HEK293 (cell line): Measurements from ENCODE around the gene JUND.
A peak's percentile ranks its signal among the peaks of the same experiment; 100 is the strongest.

Experiments
- CTCF ChIA-PET: fragments of 350-600 bp; formaldehyde crosslinking; extraction: SDS; loops from one replicate; lab custom pipeline; 2021; ENCODE audit warnings: antibody characterized with exemption; lab: Yijun Ruan, JAX
- POLR2A ChIA-PET: fragments of 300-600 bp; formaldehyde crosslinking; extraction: SDS; loops from one replicate; lab custom pipeline; 2020; ENCODE audit warnings: antibody characterized with exemption, inconsistent platforms; lab: Yijun Ruan, JAX
- H3K27ac ChIP-seq: fragments of 200-500 bp; sonication (Bioruptor generic); 2 replicates; pipeline ENCODE4 v1.5.1; 2014; ENCODE audit warnings: low read depth, low read length, control low read depth, inconsistent platforms; ENCODE audit errors: extremely low read depth
- H3K36me3 ChIP-seq, 2 experiments: fragments of 200-500 bp in 1 of 2; sonication (Bioruptor generic) in 1 of 2; 1 replicate in 1 of 2; 2 replicates in 1 of 2; pipeline ENCODE4 v1.5.1; 2014 to 2017; ENCODE audit warnings: inconsistent platforms in 2 of 2, low read length in 2 of 2; ENCODE audit not compliant: control insufficient read depth in 2 of 2, insufficient read depth in 1 of 2
- H3K4me1 ChIP-seq: fragments of 200-500 bp; sonication (Bioruptor generic); 2 replicates; pipeline ENCODE4 v1.5.1; 2014; ENCODE audit warnings: mild to moderate bottlenecking, low read length, inconsistent platforms; ENCODE audit not compliant: control insufficient read depth, insufficient read depth
- H3K4me3 ChIP-seq: 2 replicates; pipeline ENCODE4 v1.5.1; 2011; ENCODE audit warnings: low read depth, mild to moderate bottlenecking, control low read depth, low read length, moderate library complexity
- H3K9me3 ChIP-seq: fragments of 200-500 bp; sonication (Bioruptor generic); 2 replicates; pipeline ENCODE4 v1.5.1; 2014; ENCODE audit warnings: low read depth, low read length, inconsistent platforms; ENCODE audit not compliant: control insufficient read depth, insufficient read depth
- FEZF1 ChIP-seq: fragments of 450-650 bp; formaldehyde crosslinking; IDR thresholded peaks from 2 replicates; pipeline ENCODE4 v1.5.1; 2016; ENCODE audit warnings: missing biosample characterization, missing genetic modification characterization
- GLI4 ChIP-seq: fragments of 450-650 bp; formaldehyde crosslinking; IDR thresholded peaks from 2 replicates; pipeline ENCODE4 v1.5.1; 2016; ENCODE audit warnings: missing biosample characterization, missing genetic modification characterization
- KLF10 ChIP-seq: fragments of 450-650 bp; IDR thresholded peaks from 2 replicates; pipeline ENCODE4 v1.5.1; 2018; ENCODE audit warnings: missing biosample characterization, mild to moderate bottlenecking, missing genetic modification characterization
- MYNN ChIP-seq: fragments of 450-650 bp; formaldehyde crosslinking; IDR thresholded peaks from 2 replicates; pipeline ENCODE4 v1.5.1; 2016; ENCODE audit warnings: missing biosample characterization, missing genetic modification characterization, borderline replicate concordance
- SP7 ChIP-seq: fragments of 450-650 bp; formaldehyde crosslinking; IDR thresholded peaks from 2 replicates; pipeline ENCODE4 v1.5.1; 2016; ENCODE audit warnings: missing biosample characterization, missing genetic modification characterization
- TRIM28 ChIP-seq: IDR thresholded peaks from 2 replicates; pipeline ENCODE4 v1.6.1; 2011; ENCODE audit warnings: low read length, control low read depth, borderline replicate concordance
- WT1 ChIP-seq: fragments of 450-650 bp; formaldehyde crosslinking; IDR thresholded peaks from 2 replicates; pipeline ENCODE4 v1.5.1; 2016; ENCODE audit warnings: missing biosample characterization, missing genetic modification characterization
- ZFP37 ChIP-seq: fragments of 450-650 bp; formaldehyde crosslinking; IDR thresholded peaks from 2 replicates; pipeline ENCODE4 v1.5.1; 2016; ENCODE audit warnings: missing biosample characterization, missing genetic modification characterization
- ZNF146 ChIP-seq: fragments of 450-650 bp; formaldehyde crosslinking; IDR thresholded peaks from 2 replicates; pipeline ENCODE4 v1.5.1; 2016; ENCODE audit warnings: missing biosample characterization, missing genetic modification characterization
- ZNF350 ChIP-seq: fragments of 450-650 bp; formaldehyde crosslinking; IDR thresholded peaks from 2 replicates; pipeline ENCODE4 v1.5.0; 2017; ENCODE audit warnings: missing biosample characterization, mild to moderate bottlenecking, missing genetic modification characterization
- ZNF391 ChIP-seq: fragments of 450-650 bp; formaldehyde crosslinking; IDR thresholded peaks from 2 replicates; pipeline ENCODE4 v1.5.1; 2016; ENCODE audit warnings: low read depth, missing biosample characterization, missing genetic modification characterization, borderline replicate concordance
- ZNF510 ChIP-seq: fragments of 450-650 bp; formaldehyde crosslinking; IDR thresholded peaks from 2 replicates; pipeline ENCODE4 v1.5.1; 2018; ENCODE audit warnings: mild to moderate bottlenecking, missing genetic modification characterization, missing biosample characterization; ENCODE audit not compliant: insufficient replicate concordance
- ZNF610 ChIP-seq: fragments of 450-650 bp; formaldehyde crosslinking; IDR thresholded peaks from 2 replicates; pipeline ENCODE4 v1.5.1; 2016; ENCODE audit warnings: missing biosample characterization, missing genetic modification characterization, borderline replicate concordance
- ZNF76 ChIP-seq: fragments of 450-650 bp; formaldehyde crosslinking; IDR thresholded peaks from 2 replicates; pipeline ENCODE4; 2016; ENCODE audit warnings: low read depth, missing biosample characterization, missing genetic modification characterization, borderline replicate concordance
- ZNF792 ChIP-seq: fragments of 450-650 bp; formaldehyde crosslinking; IDR thresholded peaks from 2 replicates; pipeline ENCODE4 v1.5.1; 2016; ENCODE audit warnings: missing biosample characterization, missing genetic modification characterization
- ZSCAN30 ChIP-seq: fragments of 450-650 bp; IDR thresholded peaks from 2 replicates; pipeline ENCODE4 v1.5.1; 2018; ENCODE audit warnings: missing biosample characterization, mild to moderate bottlenecking, missing genetic modification characterization, moderate library complexity
- TF ChIP-seq, protein P1 (sequence below): fragments of 450-650 bp; formaldehyde crosslinking; IDR thresholded peaks from 2 replicates; pipeline ENCODE4 v1.5.1; 2016; ENCODE audit warnings: missing biosample characterization, missing genetic modification characterization, borderline replicate concordance
- TF ChIP-seq, protein P2 (sequence below): fragments of 450-650 bp; IDR thresholded peaks from 2 replicates; pipeline ENCODE4 v1.5.1; 2018; ENCODE audit warnings: missing biosample characterization, mild to moderate bottlenecking, missing genetic modification characterization
- TF ChIP-seq, protein P3 (sequence below): fragments of 450-650 bp; formaldehyde crosslinking; IDR thresholded peaks from 2 replicates; pipeline ENCODE4 v1.5.1; 2017; ENCODE audit warnings: missing biosample characterization, missing genetic modification characterization
- TF ChIP-seq, protein P4 (sequence below): fragments of 450-650 bp; formaldehyde crosslinking; optimal IDR thresholded peaks from 2 replicates; pipeline ENCODE3; 2016; ENCODE audit warnings: missing biosample characterization, mild to moderate bottlenecking, missing genetic modification characterization
- TF ChIP-seq, protein P5 (sequence below): fragments of 450-650 bp; formaldehyde crosslinking; IDR thresholded peaks from 2 replicates; pipeline ENCODE4 v1.5.1; 2016; ENCODE audit warnings: missing biosample characterization, missing genetic modification characterization

JUND gene

DNA sequence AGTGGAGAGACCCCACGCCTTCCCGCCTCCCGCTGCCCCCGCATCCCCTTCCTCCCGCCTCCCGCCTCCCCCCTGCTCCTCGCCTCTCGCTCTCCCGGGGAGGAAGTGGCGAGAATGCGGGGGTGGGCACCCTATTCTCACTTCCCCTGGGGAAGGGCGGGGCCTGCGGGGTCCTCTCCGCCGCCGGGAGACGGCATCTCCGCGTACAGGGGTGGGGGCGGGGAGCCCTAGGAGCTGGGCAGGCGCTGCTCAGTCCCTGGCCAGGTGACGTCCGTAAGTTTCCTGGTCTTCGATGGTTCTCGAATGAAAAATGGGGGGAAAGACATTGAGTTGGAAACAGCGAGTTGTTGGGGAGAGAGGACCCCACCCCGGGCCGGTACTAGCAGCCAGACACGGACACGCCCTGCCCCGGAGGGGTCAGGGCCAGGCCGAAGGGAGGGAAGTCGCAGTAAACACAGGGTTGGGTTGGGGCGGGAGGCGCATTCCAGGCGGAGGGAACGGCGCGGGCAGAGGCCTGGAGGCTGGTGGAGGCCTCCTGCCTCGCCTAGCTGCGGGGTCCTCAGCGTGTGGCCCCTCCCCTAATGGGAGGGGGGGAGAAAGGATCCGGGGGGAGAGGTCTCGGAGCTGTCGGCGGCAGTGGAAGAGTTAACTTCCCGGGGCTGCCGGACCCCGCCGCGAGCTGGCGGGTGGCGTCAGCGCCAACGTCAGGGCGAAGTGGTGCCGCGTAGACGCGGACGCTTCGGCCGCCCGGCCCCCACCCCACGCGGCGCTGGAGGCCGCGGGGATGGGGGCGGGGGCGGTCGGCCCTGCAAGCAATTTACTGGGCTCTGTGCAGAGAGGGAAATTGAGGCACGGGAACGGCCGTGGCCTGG is 10.4 kb upstream of the JUND start (continued):
- peak; percentile 17; the same call in 1 of the 2 replicates for TF ChIP-seq ZNF146
- peak; percentile 53; the same call in 1 of the 2 replicates for TF ChIP-seq ZNF391 (tag by site-specific recombination)
- no peak for TF ChIP-seq ZNF510 (tag by site-specific recombination)
- TF ChIP-seq MYNN (tag by site-specific recombination): no peak
- TF ChIP-seq, protein P1, sequence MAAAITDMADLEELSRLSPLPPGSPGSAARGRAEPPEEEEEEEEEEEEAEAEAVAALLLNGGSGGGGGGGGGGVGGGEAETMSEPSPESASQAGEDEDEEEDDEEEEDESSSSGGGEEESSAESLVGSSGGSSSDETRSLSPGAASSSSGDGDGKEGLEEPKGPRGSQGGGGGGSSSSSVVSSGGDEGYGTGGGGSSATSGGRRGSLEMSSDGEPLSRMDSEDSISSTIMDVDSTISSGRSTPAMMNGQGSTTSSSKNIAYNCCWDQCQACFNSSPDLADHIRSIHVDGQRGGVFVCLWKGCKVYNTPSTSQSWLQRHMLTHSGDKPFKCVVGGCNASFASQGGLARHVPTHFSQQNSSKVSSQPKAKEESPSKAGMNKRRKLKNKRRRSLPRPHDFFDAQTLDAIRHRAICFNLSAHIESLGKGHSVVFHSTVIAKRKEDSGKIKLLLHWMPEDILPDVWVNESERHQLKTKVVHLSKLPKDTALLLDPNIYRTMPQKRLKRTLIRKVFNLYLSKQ (tag by site-specific recombination): no peak
- TF ChIP-seq ZNF76 (tag by site-specific recombination): no peak; the same call in none of the 2 replicates
- TF ChIP-seq, protein P2, sequence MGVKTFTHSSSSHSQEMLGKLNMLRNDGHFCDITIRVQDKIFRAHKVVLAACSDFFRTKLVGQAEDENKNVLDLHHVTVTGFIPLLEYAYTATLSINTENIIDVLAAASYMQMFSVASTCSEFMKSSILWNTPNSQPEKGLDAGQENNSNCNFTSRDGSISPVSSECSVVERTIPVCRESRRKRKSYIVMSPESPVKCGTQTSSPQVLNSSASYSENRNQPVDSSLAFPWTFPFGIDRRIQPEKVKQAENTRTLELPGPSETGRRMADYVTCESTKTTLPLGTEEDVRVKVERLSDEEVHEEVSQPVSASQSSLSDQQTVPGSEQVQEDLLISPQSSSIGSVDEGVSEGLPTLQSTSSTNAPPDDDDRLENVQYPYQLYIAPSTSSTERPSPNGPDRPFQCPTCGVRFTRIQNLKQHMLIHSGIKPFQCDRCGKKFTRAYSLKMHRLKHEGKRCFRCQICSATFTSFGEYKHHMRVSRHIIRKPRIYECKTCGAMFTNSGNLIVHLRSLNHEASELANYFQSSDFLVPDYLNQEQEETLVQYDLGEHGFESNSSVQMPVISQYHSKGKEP (tag by site-specific recombination): no peak; the same call in 1 of the 2 replicates
- TF ChIP-seq, protein P3, sequence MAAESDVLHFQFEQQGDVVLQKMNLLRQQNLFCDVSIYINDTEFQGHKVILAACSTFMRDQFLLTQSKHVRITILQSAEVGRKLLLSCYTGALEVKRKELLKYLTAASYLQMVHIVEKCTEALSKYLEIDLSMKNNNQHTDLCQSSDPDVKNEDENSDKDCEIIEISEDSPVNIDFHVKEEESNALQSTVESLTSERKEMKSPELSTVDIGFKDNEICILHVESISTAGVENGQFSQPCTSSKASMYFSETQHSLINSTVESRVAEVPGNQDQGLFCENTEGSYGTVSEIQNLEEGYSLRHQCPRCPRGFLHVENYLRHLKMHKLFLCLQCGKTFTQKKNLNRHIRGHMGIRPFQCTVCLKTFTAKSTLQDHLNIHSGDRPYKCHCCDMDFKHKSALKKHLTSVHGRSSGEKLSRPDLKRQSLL (tag by site-specific recombination): peak; percentile 75
- 0 out of 2 replicates have a peak, but pooled peaks have one; percentile 20 for TF ChIP-seq GLI4 (tag by site-specific recombination)
- peak; percentile 79 for TF ChIP-seq WT1 (tag by site-specific recombination)
- peak; percentile 60; the same call in 1 of the 2 replicates for TF ChIP-seq TRIM28
- peak; percentile 87; the same call in 1 of the 2 replicates for TF ChIP-seq ZNF792 (tag by site-specific recombination)
- TF ChIP-seq FEZF1 (tag by site-specific recombination): 0 out of 2 replicates have a peak, but pooled peaks have one; percentile 26
- TF ChIP-seq ZNF610 (tag by site-specific recombination): peak; percentile 22; the same call in 1 of the 2 replicates
- TF ChIP-seq, protein P4, sequence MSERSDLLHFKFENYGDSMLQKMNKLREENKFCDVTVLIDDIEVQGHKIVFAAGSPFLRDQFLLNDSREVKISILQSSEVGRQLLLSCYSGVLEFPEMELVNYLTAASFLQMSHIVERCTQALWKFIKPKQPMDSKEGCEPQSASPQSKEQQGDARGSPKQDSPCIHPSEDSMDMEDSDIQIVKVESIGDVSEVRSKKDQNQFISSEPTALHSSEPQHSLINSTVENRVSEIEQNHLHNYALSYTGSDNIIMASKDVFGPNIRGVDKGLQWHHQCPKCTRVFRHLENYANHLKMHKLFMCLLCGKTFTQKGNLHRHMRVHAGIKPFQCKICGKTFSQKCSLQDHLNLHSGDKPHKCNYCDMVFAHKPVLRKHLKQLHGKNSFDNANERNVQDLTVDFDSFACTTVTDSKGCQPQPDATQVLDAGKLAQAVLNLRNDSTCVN (tag by site-specific recombination): peak; percentile 68
- peak; percentile 70 for TF ChIP-seq KLF10
- TF ChIP-seq ZNF350 (tag by site-specific recombination): no peak
- peak; percentile 76 for TF ChIP-seq ZSCAN30 (tag by site-specific recombination)
- peak; percentile 66; the same call in 1 of the 2 replicates for TF ChIP-seq ZFP37 (tag by site-specific recombination)
- TF ChIP-seq, all 188 proteins: peak for 64

DNA sequence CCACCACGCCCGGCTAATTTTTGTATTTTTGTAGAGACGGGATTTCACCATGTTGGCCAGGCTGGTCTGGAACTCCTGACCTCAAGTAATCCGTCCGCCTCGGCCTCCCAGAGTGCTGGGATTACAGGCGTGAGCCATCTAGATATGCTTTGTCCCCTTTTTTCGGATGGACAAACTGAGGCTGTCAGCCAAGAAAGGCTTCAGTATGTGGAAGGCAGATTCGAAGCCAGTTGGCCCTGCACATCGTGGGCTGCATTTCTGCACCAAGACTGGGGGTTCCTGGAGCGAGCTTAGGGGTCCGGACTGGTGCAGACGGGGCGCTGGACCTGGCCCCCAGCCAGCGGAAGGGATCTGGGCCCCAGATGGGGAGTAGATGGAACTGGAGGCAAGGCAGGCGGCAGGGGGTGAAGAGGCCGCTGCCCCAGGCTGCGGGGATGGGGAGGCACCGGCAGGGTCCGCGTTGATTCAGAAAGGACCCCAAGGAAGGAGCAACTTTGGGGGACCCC is 9.7 kb upstream of the JUND start:
- CTCF ChIA-PET: interaction anchor here (0.5 to 0.6 kb wide), 2 partner anchors 22 to 670 kb away, joined by 4 read pairs; no protein-coding TSS in a partner anchor
- Histone ChIP-seq H3K27ac (no peak overlapping the region), H3K4me1 (peaks cover 2% of the 10 kb centered on the region; the same call in 1 of the 2 replicates), H3K4me3 (no peak overlapping the region), H3K36me3 (no peaks in the 10 kb centered on the region), H3K9me3 (no peaks in the 10 kb centered on the region)
- POLR2A ChIA-PET: interaction anchor here (1.9 to 3.6 kb wide), 3 partner anchors 10 to 32 kb away, joined by 8 to 184 read pairs (median 22); partner anchors contain the start of genes JUND and LSM4
- TF ChIP-seq, protein P5, sequence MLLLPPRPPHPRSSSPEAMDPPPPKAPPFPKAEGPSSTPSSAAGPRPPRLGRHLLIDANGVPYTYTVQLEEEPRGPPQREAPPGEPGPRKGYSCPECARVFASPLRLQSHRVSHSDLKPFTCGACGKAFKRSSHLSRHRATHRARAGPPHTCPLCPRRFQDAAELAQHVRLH: peak; percentile 73
- TF ChIP-seq SP7 (tag by site-specific recombination): no peak
